ENCODE results near the gene RPS27.

DNA sequence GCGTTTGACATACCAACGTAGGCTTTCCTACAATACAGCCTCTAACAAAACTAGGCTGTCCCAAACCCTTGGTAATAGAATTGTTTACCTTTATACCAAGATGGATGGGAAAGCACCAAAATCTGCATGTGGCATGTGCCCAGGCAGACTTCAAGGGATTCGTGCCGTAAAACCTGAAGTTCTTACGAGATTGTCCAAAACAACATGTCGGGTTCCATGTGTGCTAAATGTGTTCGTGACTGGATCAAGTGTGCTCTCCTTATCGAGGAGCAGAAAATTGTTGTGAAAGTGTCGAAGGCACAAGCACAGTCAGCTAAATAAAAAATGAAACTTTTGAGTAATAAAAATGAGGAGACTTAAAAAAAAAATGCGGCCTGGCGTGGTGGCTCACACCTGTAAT is 5.1 kb downstream of the RPS27 start:
- TF ChIP-seq, protein P1, sequence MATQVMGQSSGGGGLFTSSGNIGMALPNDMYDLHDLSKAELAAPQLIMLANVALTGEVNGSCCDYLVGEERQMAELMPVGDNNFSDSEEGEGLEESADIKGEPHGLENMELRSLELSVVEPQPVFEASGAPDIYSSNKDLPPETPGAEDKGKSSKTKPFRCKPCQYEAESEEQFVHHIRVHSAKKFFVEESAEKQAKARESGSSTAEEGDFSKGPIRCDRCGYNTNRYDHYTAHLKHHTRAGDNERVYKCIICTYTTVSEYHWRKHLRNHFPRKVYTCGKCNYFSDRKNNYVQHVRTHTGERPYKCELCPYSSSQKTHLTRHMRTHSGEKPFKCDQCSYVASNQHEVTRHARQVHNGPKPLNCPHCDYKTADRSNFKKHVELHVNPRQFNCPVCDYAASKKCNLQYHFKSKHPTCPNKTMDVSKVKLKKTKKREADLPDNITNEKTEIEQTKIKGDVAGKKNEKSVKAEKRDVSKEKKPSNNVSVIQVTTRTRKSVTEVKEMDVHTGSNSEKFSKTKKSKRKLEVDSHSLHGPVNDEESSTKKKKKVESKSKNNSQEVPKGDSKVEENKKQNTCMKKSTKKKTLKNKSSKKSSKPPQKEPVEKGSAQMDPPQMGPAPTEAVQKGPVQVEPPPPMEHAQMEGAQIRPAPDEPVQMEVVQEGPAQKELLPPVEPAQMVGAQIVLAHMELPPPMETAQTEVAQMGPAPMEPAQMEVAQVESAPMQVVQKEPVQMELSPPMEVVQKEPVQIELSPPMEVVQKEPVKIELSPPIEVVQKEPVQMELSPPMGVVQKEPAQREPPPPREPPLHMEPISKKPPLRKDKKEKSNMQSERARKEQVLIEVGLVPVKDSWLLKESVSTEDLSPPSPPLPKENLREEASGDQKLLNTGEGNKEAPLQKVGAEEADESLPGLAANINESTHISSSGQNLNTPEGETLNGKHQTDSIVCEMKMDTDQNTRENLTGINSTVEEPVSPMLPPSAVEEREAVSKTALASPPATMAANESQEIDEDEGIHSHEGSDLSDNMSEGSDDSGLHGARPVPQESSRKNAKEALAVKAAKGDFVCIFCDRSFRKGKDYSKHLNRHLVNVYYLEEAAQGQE (IDR thresholded peaks at IDR 0.05; ENCODE audit: insufficient read depth in 1 of 2, low read depth in 2 of 2, low read length in 2 of 2), result no peak
- TF ChIP-seq POLR2AphosphoS5 (IDR thresholded peaks at IDR 0.05; ENCODE audit: low read depth, low read length) (no peak), SIN3A (IDR thresholded peaks at IDR 0.05; ENCODE audit: borderline replicate concordance, insufficient read depth, low read length) (no peak), TAF1 (IDR thresholded peaks at IDR 0.05; ENCODE audit: borderline replicate concordance, insufficient read depth, low read length) (no peak)

Measured in PFSK-1 (cell line).